GM12873 (cell line): Measurements from ENCODE around the gene HELT.

Experiments
- TF ChIP-seq, protein P1 (sequence below): IDR thresholded peaks from 2 replicates; pipeline ENCODE4 v1.5.1; 2012; ENCODE audit warnings: low read depth, mild to moderate bottlenecking, moderate library complexity, low read length, control low read depth; ENCODE audit not compliant: insufficient read depth; ENCODE audit errors: missing control alignments

HELT gene

DNA sequence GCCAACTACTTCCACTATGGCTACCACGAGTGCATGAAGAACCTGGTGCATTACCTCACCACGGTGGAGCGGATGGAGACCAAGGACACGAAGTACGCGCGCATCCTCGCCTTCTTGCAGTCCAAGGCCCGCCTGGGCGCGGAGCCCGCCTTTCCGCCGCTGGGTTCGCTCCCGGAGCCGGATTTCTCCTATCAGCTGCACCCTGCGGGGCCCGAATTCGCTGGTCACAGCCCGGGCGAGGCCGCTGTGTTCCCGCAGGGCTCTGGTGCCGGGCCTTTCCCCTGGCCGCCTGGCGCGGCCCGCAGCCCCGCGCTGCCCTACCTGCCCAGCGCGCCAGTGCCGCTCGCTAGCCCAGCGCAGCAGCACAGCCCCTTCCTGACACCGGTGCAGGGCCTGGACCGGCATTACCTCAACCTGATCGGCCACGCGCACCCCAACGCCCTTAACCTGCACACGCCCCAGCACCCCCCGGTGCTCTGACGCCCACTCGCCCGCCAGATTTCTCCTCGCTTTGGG, 2.1 kb downstream of the HELT start:
- TF ChIP-seq, protein P1, sequence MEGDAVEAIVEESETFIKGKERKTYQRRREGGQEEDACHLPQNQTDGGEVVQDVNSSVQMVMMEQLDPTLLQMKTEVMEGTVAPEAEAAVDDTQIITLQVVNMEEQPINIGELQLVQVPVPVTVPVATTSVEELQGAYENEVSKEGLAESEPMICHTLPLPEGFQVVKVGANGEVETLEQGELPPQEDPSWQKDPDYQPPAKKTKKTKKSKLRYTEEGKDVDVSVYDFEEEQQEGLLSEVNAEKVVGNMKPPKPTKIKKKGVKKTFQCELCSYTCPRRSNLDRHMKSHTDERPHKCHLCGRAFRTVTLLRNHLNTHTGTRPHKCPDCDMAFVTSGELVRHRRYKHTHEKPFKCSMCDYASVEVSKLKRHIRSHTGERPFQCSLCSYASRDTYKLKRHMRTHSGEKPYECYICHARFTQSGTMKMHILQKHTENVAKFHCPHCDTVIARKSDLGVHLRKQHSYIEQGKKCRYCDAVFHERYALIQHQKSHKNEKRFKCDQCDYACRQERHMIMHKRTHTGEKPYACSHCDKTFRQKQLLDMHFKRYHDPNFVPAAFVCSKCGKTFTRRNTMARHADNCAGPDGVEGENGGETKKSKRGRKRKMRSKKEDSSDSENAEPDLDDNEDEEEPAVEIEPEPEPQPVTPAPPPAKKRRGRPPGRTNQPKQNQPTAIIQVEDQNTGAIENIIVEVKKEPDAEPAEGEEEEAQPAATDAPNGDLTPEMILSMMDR = no peak

DNA sequence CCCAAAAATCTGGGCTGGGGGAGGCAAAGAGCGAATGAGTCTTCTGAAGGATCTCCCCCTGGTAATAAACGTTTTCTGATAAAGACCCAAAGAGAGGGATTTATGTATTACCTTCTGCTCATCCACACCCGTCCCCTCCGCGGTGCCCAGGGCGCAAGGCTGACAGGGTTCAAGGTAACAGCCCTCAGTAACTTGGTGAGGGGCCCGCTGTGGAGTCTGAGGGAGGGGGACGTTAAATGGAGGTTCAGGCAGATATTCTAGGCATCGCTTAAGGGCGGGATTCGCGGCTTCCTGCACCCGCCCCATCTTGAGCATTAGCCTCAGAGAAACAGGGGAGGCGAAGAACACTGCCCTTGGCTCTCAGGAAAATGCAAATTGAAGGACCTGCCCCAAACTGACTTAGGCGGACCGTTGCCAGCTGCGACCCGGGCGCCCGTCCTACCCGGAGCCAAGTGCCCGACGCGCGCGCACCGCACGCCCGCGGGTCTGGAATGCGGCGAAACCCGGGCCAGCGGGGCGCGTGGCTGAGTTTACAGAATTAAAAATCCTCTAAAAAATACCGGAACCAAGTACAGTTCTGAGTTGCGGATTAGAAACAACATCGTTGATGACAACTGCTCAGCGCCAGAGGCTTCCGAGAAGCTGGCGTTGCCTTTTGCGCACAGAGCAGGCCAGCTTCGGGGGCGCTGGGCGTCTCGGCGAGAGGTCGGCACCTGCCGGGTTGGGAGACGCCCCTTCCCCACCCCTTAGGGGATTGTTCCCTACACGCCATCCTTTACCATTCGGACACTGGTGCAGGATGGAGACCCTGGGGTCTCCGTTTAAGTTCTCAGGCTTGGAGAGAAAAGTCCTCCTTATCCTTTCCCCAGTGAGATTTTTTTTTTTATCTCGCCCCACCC, 2.8 kb downstream of the HELT start:
- TF ChIP-seq, protein P1 = no peak

DNA sequence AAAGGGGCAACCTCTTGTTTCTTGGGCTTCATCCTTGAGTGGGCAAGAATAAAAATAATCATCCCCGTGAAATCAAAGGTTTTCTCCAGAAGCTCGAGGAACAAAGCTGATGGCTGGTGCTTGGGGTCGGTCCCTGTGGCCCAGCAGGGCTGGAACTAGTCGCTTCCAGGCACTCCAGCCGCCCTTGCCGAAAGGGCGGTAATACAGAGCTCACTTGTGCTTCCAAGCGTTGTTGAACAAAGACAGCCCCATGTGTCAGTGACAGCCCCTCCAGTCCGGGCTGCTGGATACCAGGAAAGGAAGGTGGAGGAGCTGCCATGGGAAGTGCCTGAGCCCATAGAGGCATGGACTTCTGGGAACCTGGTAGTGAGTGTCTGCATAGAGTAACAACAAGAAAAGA, 5.2 kb downstream of the HELT start:
- TF ChIP-seq, protein P1 = no peak

DNA sequence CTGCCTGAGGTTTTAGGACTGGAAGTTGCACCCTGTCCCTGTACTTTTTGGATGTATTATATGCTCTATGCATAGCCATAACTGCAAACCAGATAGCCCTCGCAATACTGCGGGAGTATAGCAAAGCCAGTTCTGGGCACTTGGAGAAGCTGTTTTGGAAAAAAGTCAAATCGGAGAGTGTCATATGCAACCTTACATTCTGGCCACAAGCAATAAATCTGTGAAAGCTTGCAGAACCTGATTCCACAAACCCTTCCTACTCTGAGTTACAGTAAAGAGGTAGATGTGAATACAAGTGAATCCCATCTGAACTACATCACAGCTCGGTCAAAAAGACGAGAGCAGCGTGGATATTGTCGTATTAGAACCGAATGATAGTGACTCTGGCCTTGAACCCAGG, 10.3 kb downstream of the HELT start:
- TF ChIP-seq, protein P1 = no peak

DNA sequence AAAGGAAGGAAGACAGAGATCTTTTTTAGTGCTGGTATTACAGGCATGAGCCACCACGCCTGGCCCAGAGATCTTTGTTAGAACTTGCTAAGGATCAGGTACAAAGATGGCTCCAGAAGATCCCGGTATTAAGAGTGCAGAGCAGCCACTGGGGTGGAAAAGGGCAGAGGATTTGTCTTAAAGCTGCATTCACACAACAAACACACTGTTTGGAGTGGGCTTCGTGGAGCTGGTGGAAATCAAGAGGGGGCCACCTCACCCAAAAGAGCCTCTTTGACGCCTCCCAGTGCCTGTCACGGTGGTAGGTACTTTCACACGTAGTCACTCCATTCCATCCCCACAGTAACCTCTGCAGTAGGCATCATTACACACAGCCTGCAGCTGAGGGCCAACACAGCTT, 13.3 kb downstream of the HELT start:
- TF ChIP-seq, protein P1 = no peak

DNA sequence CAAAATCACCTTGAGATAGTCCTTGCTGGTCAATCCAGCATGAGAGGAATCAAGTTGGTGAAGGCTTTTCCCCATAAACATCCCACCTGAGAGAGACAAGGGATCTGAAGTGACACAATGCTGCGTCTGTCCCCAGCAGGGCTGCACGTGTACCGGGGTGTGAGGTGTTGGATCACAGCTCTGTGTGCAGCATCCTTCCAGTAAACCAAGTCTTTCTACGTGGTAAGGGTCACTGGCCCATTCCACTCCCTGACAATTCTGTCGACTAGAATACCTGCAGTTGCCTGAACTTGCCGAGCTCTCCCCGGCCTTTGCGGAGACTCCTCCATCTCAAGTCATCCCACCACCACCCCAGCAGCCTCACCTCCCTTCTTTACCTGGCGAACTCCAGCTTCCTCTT, 14.8 kb downstream of the HELT start:
- TF ChIP-seq, protein P1 = no peak

DNA sequence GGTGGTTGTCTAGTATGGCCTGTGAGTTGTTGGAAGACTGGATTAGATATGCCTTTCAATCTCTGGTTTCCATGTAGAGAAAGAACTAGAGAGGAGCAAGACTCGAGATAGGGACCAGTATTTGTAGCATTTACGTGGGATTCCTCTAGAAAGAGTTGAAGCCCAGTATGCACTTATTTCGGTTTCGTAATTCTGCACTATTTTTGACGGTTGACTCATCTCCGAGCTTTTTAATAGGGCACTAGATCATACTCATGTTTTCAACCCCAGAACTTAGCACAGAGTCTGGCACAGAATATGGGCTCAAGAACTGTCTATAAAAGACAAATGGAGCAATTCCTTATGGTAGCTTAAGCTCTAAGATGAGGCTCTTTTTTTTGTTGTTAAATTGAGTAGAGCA, 15.7 kb downstream of the HELT start:
- TF ChIP-seq, protein P1 = no peak
